Measurements from ENCODE around the gene NXPH2. TPM values are rescaled to one million over a fixed set of nuclear protein-coding genes. Genes with fewer than 3 reads are reported as not detected.

Gene NXPH2
- total and polyA plus RNA-seq, 2 donors (not counting 1 experiment from before 2014, with no cell fraction given) = not detected

- TF ChIP-seq, protein P1, sequence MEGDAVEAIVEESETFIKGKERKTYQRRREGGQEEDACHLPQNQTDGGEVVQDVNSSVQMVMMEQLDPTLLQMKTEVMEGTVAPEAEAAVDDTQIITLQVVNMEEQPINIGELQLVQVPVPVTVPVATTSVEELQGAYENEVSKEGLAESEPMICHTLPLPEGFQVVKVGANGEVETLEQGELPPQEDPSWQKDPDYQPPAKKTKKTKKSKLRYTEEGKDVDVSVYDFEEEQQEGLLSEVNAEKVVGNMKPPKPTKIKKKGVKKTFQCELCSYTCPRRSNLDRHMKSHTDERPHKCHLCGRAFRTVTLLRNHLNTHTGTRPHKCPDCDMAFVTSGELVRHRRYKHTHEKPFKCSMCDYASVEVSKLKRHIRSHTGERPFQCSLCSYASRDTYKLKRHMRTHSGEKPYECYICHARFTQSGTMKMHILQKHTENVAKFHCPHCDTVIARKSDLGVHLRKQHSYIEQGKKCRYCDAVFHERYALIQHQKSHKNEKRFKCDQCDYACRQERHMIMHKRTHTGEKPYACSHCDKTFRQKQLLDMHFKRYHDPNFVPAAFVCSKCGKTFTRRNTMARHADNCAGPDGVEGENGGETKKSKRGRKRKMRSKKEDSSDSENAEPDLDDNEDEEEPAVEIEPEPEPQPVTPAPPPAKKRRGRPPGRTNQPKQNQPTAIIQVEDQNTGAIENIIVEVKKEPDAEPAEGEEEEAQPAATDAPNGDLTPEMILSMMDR (conservative IDR thresholded peaks at IDR 0.05 in 1 of 2, IDR thresholded peaks at IDR 0.05 in 1 of 2; ENCODE audit: low read depth in 1 of 2, low read length in 2 of 2) = no peak
- no peak for TF ChIP-seq EZH2 (IDR thresholded peaks at IDR 0.05; ENCODE audit: low read length, missing control alignments)
- Histone ChIP-seq H3K4me2 (ENCODE audit: extremely low read depth, insufficient read depth, low read length) (no peak overlapping the region), H3K27me3 (ENCODE audit: control insufficient read depth, insufficient read depth, low read length) (no peaks in the 10 kb centered on the region), H3K4me3 (replicated peaks in 1 of 4; ENCODE audit: control extremely low read depth in 1 of 4, insufficient read depth in 1 of 4, low read depth in 3 of 4, low read length in 4 of 4) (no peak overlapping the region), H3K9ac (ENCODE audit: insufficient read depth, low read length) (no peak overlapping the region), H3K4me1 (ENCODE audit: control insufficient read depth, extremely low read depth, insufficient read depth, low read length) (no peaks in the 10 kb centered on the region), H3K27ac (ENCODE audit: insufficient read depth, low read length) (no peak overlapping the region), H4K20me1 (ENCODE audit: control insufficient read depth, extremely low read depth, insufficient read depth, low read length) (no peaks in the 10 kb centered on the region), H3K79me2 (ENCODE audit: control insufficient read depth, insufficient read depth, low read length) (no peaks in the 10 kb centered on the region), H3K9me3 (ENCODE audit: control insufficient read depth, insufficient read depth, low read depth, low read length) (no peaks in the 10 kb centered on the region), H3K36me3 (ENCODE audit: control insufficient read depth, insufficient read depth, low read length) (no peaks in the 10 kb centered on the region), H2AFZ (ENCODE audit: low read length) (no peak overlapping the region)
- no peak for DNase-seq (ENCODE audit: low read depth in 2 of 2)
Measured at GRCh38 chr2:138700716-138701115, 79.5 kb downstream of the NXPH2 start.

GRCh38 chr2:138699421-138699820 lies 80.8 kb downstream of the NXPH2 start:
- Histone ChIP-seq H3K9me3 (ENCODE audit: control insufficient read depth, insufficient read depth, low read depth, low read length) (no peaks in the 10 kb centered on the region), H3K27ac (ENCODE audit: insufficient read depth, low read length) (no peak overlapping the region), H3K4me1 (ENCODE audit: control insufficient read depth, extremely low read depth, insufficient read depth, low read length) (no peaks in the 10 kb centered on the region), H3K4me3 (replicated peaks in 1 of 4; ENCODE audit: control extremely low read depth in 1 of 4, insufficient read depth in 1 of 4, low read depth in 3 of 4, low read length in 4 of 4) (no peak overlapping the region), H3K9ac (ENCODE audit: insufficient read depth, low read length) (no peak overlapping the region), H2AFZ (ENCODE audit: low read length) (no peak overlapping the region), H4K20me1 (ENCODE audit: control insufficient read depth, extremely low read depth, insufficient read depth, low read length) (no peaks in the 10 kb centered on the region), H3K4me2 (ENCODE audit: extremely low read depth, insufficient read depth, low read length) (no peak overlapping the region), H3K36me3 (ENCODE audit: control insufficient read depth, insufficient read depth, low read length) (no peaks in the 10 kb centered on the region), H3K27me3 (ENCODE audit: control insufficient read depth, insufficient read depth, low read length) (no peaks in the 10 kb centered on the region), H3K79me2 (ENCODE audit: control insufficient read depth, insufficient read depth, low read length) (no peaks in the 10 kb centered on the region)
- DNase-seq (ENCODE audit: low read depth in 2 of 2) = no peak
- no peak for TF ChIP-seq EZH2 (IDR thresholded peaks at IDR 0.05; ENCODE audit: low read length, missing control alignments)
- TF ChIP-seq, protein P1 (conservative IDR thresholded peaks at IDR 0.05 in 1 of 2, IDR thresholded peaks at IDR 0.05 in 1 of 2; ENCODE audit: low read depth in 1 of 2, low read length in 2 of 2) = no peak

DNA sequence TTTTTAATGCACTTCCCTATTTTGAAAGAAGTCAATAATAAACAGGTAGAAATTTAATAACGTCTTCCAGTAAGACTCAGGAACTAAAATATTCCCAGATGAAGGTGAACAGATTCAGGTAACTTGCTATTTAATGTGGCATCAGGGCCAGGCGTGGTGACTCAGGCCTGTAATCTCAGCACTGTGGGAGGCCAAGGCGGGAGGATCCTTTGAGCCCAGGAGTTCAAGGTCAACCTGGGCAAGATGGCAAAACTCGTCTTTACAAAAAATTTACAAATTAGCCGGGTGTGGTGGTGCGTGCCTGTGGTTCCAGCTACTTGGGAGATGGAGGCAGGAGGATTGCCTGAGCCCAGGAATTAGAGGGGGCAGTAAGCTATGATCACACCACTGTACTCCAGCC lies 81.8 kb downstream of the NXPH2 start:
- H3K27ac ChIP-seq (ENCODE audit: insufficient read depth, low read length) = no peak overlapping the region
- H3K9ac ChIP-seq (ENCODE audit: insufficient read depth, low read length) = no peak overlapping the region
- H3K36me3 ChIP-seq (ENCODE audit: control insufficient read depth, insufficient read depth, low read length) = no peaks in the 10 kb centered on the region
- no peaks in the 10 kb centered on the region for H3K79me2 ChIP-seq (ENCODE audit: control insufficient read depth, insufficient read depth, low read length)
- H3K4me3 ChIP-seq (replicated peaks in 1 of 4; ENCODE audit: control extremely low read depth in 1 of 4, insufficient read depth in 1 of 4, low read depth in 3 of 4, low read length in 4 of 4) = no peak overlapping the region
- TF ChIP-seq, protein P1 (conservative IDR thresholded peaks at IDR 0.05 in 1 of 2, IDR thresholded peaks at IDR 0.05 in 1 of 2; ENCODE audit: low read depth in 1 of 2, low read length in 2 of 2) = no peak
- TF ChIP-seq EZH2 (IDR thresholded peaks at IDR 0.05; ENCODE audit: low read length, missing control alignments) = no peak
- no peaks in the 10 kb centered on the region for H3K4me1 ChIP-seq (ENCODE audit: control insufficient read depth, extremely low read depth, insufficient read depth, low read length)
- H3K9me3 ChIP-seq (ENCODE audit: control insufficient read depth, insufficient read depth, low read depth, low read length) = no peaks in the 10 kb centered on the region
- H3K27me3 ChIP-seq (ENCODE audit: control insufficient read depth, insufficient read depth, low read length) = no peaks in the 10 kb centered on the region
- DNase-seq (ENCODE audit: low read depth in 2 of 2) = no peak
- H3K4me2 ChIP-seq (ENCODE audit: extremely low read depth, insufficient read depth, low read length) = no peak overlapping the region
- no peaks in the 10 kb centered on the region for H4K20me1 ChIP-seq (ENCODE audit: control insufficient read depth, extremely low read depth, insufficient read depth, low read length)
- H2AFZ ChIP-seq (ENCODE audit: low read length) = no peak overlapping the region

Data from fibroblast of lung (primary cell).